ENCODE data around the gene DYNLL1. TPM values are rescaled to one million over a fixed set of nuclear protein-coding genes. Genes with fewer than 3 reads are reported as not detected.

The DYNLL1 gene
- polyA plus RNA-seq, 2 of the 4 experiments (the other 2 are of a cell fraction), result 735 to 744 TPM

DNA sequence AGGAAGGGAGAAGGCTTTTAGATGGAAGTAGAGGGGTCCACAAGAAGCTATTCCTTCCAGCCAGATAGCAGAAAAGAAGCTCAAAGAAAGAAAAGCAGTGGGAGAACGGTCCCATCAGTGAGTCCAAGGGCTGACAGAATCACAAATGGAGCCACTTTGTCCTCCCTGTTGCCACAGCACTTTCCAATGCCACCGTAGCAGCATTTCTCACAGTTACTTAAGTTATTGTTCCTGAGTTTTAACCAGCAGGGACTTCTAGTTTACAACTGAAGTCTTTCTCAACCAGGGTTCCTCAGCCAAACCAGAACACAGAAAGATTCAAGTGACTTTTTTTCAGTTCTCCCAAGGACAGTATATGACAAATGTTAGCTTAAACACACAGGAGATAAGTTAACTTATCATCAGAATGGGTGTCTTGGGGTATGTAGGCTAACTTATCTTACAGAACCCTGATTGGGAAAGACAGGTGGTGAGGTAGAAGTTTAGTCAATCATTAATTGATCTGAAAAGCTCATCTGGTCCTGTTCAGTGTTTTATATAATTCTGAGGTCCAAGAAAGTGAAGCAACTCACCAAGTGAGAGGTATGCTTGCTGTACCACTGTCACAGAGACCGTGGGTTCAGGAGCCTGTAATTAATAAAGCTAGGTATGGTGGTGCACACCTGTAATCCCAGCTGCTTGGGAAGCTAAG lies 42.7 kb upstream of the DYNLL1 start (continued):
- no peak for TF ChIP-seq NPAS2 (CRISPR knock-in tag; IDR thresholded peaks at IDR 0.05; ENCODE audit: borderline replicate concordance)

DNA sequence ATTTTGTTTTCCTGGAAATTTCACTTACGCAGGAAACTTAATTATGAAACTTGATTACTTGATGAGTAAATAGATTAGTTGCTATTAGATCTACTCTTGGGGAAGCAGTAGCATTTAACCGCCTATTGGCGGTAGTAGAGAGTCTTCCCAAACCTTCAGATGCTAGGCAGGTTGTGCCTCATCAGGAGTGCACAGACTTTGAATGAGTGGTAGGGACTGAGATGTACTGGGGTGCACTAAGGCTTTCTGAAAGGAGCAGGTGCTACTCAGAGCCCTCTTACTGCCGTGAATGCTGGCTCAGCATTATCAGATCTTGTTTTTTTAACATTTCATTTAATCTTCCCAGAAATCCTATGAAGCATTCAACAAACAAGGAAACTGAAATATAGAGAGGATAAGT lies 41.9 kb upstream of the DYNLL1 start:
- no peaks in the 10 kb centered on the region for H3K9me3 ChIP-seq
- H3K4me2 ChIP-seq, result no peak overlapping the region
- H3K4me1 ChIP-seq, result no peaks in the 10 kb centered on the region
- 64% methylated on average over 4 of the region's 4 CpGs for WGBS (ENCODE audit: missing lambda C conversion rate)
- no peak overlapping the region for H3K4me3 ChIP-seq
- ATAC-seq (peak; percentile 66 to 78; a peak in 5 of 6 replicates), DNase-seq (ENCODE audit: low read depth in 1 of 2, low spot score in 1 of 2) (peak; percentile 42 to 61), FAIRE-seq (no peak)
- POLR2A ChIA-PET, result no interaction called here
- CTCF ChIA-PET, result interaction anchor here (1.1 to 12.0 kb wide), 6 partner anchors 9 to 518 kb away, joined by 3 to 167 read pairs (median 5); partner anchors contain the start of gene SRSF9
- no peak overlapping the region for H3K27ac ChIP-seq
- TF ChIP-seq RAD21 (conservative IDR thresholded peaks at IDR 0.05 in 1 of 2, IDR thresholded peaks at IDR 0.05 in 1 of 2) (0 out of 5 replicates have a peak, but pooled peaks of 1 of the 2 experiments have one; percentile 26), MAFK (IDR thresholded peaks at IDR 0.05; ENCODE audit: partially characterized antibody) (peak; percentile 93), RARB (CRISPR knock-in tag; IDR thresholded peaks at IDR 0.05) (no peak)
- TF ChIP-seq, protein P1, sequence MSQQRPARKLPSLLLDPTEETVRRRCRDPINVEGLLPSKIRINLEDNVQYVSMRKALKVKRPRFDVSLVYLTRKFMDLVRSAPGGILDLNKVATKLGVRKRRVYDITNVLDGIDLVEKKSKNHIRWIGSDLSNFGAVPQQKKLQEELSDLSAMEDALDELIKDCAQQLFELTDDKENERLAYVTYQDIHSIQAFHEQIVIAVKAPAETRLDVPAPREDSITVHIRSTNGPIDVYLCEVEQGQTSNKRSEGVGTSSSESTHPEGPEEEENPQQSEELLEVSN (IDR thresholded peaks at IDR 0.05; ENCODE audit: borderline replicate concordance, low read depth), result no peak
- TF ChIP-seq, protein P2, sequence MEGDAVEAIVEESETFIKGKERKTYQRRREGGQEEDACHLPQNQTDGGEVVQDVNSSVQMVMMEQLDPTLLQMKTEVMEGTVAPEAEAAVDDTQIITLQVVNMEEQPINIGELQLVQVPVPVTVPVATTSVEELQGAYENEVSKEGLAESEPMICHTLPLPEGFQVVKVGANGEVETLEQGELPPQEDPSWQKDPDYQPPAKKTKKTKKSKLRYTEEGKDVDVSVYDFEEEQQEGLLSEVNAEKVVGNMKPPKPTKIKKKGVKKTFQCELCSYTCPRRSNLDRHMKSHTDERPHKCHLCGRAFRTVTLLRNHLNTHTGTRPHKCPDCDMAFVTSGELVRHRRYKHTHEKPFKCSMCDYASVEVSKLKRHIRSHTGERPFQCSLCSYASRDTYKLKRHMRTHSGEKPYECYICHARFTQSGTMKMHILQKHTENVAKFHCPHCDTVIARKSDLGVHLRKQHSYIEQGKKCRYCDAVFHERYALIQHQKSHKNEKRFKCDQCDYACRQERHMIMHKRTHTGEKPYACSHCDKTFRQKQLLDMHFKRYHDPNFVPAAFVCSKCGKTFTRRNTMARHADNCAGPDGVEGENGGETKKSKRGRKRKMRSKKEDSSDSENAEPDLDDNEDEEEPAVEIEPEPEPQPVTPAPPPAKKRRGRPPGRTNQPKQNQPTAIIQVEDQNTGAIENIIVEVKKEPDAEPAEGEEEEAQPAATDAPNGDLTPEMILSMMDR (IDR thresholded peaks at IDR 0.05), result peak; percentile 48

DNA sequence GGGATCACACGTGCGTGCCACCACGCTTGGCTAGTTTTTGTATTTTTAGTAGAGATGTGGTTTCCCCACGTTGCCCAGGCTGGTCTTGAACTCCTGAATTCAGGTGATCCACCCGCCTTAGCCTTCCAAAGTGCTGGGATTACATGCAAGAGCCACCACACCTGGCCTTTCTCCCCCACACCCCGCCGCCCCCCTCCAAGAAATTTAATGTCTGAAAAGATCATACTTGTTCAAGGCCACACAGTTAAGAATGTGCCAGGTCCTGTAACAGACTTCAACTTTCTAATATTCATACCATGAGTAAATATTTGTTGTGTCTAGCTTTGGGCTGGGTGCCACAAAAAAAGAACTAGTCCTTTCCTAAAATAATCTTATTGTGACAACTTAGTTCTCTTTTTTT lies 40.6 kb upstream of the DYNLL1 start:
- ATAC-seq, result no peak
- POLR2A ChIA-PET, result no interaction called here
- no peak for DNase-seq (ENCODE audit: low read depth in 1 of 2, low spot score in 1 of 2)
- no peaks in the 10 kb centered on the region for H3K4me1 ChIP-seq
- no peak overlapping the region for H3K4me2 ChIP-seq
- FAIRE-seq, result no peak
- CTCF ChIA-PET, result interaction anchor here (1.2 to 12.0 kb wide), 3 partner anchors 10 to 516 kb away, joined by 3 to 167 read pairs (median 4); partner anchors contain the start of gene SRSF9
- H3K9me3 ChIP-seq, result no peaks in the 10 kb centered on the region
- WGBS (ENCODE audit: missing lambda C conversion rate), result 91% methylated on average over 7 of the region's 7 CpGs
- H3K4me3 ChIP-seq, result no peak overlapping the region
- TF ChIP-seq MAFK (IDR thresholded peaks at IDR 0.05; ENCODE audit: partially characterized antibody), result no peak
- TF ChIP-seq, protein P2 (IDR thresholded peaks at IDR 0.05), result no peak
- no peak for TF ChIP-seq FOXS1 (CRISPR knock-in tag; IDR thresholded peaks at IDR 0.05)
- TF ChIP-seq JUNB (IDR thresholded peaks at IDR 0.05), result no peak
- no peak for TF ChIP-seq CHD4 (IDR thresholded peaks at IDR 0.05; ENCODE audit: borderline replicate concordance)
- TF ChIP-seq NFE2L2 (conservative IDR thresholded peaks at IDR 0.05; ENCODE audit: low read length), result no peak
- H3K27ac ChIP-seq, result no peak overlapping the region

DNA sequence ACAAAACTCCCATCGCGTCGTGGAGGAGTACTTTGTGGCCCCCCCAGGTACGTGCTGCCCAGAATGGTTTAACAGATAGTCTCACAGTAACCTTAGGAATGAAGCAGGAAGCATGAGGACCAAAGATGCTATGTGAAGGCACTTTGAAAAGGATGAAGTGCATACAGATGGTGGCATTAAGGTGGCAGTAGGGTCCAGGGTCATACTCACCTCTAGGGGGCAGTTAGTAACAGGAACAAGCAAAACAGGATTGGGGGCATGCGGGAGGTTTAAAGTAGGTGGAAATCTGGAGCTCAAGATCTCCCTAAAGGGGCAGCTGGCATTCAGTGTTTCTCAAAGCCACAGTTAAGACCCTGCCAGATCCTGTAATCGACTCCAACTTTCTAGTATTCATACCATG lies 38.8 kb upstream of the DYNLL1 start:
- Histone ChIP-seq H3K4me3 (no peak overlapping the region), H3K9me3 (no peaks in the 10 kb centered on the region), H3K4me2 (no peak overlapping the region), H3K4me1 (no peaks in the 10 kb centered on the region), H3K27ac (no peak overlapping the region)
- DNase-seq (ENCODE audit: low read depth in 1 of 2, low spot score in 1 of 2), result peak; percentile 44 to 45
- ChIA-PET POLR2A (interaction anchor here (0.6 to 0.7 kb wide), 2 partner anchors 39 to 192 kb away, joined by 3 to 6 read pairs; no protein-coding TSS in a partner anchor), CTCF (interaction anchor here (0.8 to 12.0 kb wide), 12 partner anchors 9 to 131 kb away, joined by 3 to 167 read pairs (median 3); partner anchors contain the start of genes PLA2G1B and SRSF9)
- TF ChIP-seq, protein P3, sequence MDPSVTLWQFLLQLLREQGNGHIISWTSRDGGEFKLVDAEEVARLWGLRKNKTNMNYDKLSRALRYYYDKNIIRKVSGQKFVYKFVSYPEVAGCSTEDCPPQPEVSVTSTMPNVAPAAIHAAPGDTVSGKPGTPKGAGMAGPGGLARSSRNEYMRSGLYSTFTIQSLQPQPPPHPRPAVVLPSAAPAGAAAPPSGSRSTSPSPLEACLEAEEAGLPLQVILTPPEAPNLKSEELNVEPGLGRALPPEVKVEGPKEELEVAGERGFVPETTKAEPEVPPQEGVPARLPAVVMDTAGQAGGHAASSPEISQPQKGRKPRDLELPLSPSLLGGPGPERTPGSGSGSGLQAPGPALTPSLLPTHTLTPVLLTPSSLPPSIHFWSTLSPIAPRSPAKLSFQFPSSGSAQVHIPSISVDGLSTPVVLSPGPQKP (IDR thresholded peaks at IDR 0.05; ENCODE audit: low read depth, low read length), result no peak
- TF ChIP-seq, protein P2 (IDR thresholded peaks at IDR 0.05), result peak; percentile 32
- TF ChIP-seq KDM1A (IDR thresholded peaks at IDR 0.05; ENCODE audit: low read depth) (no peak), RCOR1 (IDR thresholded peaks at IDR 0.05; ENCODE audit: low read depth, low read length) (no peak)
- no peak for FAIRE-seq
- ATAC-seq, result peak; percentile 60 to 71; a peak in 5 of 6 replicates
- 91% methylated on average over 6 of the region's 6 CpGs for WGBS (ENCODE audit: missing lambda C conversion rate)

Measured in A549 (cell line).